Mucosa of descending colon (tissue), 3 donors: ENCODE data around the gene UNC5C. TPM values are rescaled to one million over a fixed set of nuclear protein-coding genes. Genes with fewer than 3 reads are reported as not detected.

Experiments used
- ATAC-seq: fragments of 200-7000 bp; cut with Tn5 transposase; one replicate; pipeline ENCODE4 v1.9.1; 2020; ENCODE audit warnings: mild to moderate bottlenecking, moderate library complexity
- DNase-seq, 3 donors: peaks; one replicate each; pipeline ENCODE4 v3.0.0-alpha.2; 2020
- H3K36me3 ChIP-seq: fragments of 200-600 bp; one replicate; pipeline ENCODE4 v1.8.0; 2021; ENCODE audit warnings: low read depth, mild to moderate bottlenecking
- H3K4me1 ChIP-seq: fragments of 200-600 bp; one replicate; pipeline ENCODE4 v1.8.0; 2021; ENCODE audit warnings: low read depth, mild to moderate bottlenecking
- H3K4me3 ChIP-seq: fragments of 200-600 bp; one replicate; pipeline ENCODE4 v1.8.0; 2021; ENCODE audit warnings: mild to moderate bottlenecking
- H3K9me3 ChIP-seq: fragments of 200-600 bp; one replicate; pipeline ENCODE4 v1.8.0; 2021; ENCODE audit warnings: mild to moderate bottlenecking
- CTCF ChIP-seq: fragments of 200-600 bp; IDR thresholded peaks from one replicate; pipeline ENCODE4 v1.8.0; 2022; ENCODE audit warnings: antibody characterized with exemption, mild to moderate bottlenecking
- intact Hi-C, 2 donors: fragments of 100-400 bp; cut with DNase I in 1 of 2; cut with micrococcal nuclease in 1 of 2; formaldehyde crosslinking; loops; one replicate each; pipeline versions ENCODE4 v1.11.0 to v1.11.1; 2022; cut with DNase I, micrococcal nuclease
- long read RNA-seq, 2 donors: library from polyadenylated mRNA; unstranded; transcript quantifications; one replicate each; pipeline ENCODE4 v2.0.0, GENCODE V29; 2019 to 2021
- total RNA-seq, 3 donors: library from RNA; stranded (reverse); fragmentation: NEBNext Ultra II Directional in 2 of 3; extraction: Animal tissue kit (Norgen Biotek cat#: 25700) in 2 of 3; gene quantifications; one replicate each; pipeline versions ENCODE4 v1.2.1 to v1.2.4, GENCODE V29; 2021 to 2023
- donor health status: DM: no; HTN: no; CAD: no; lungs with moderate emphysema.
- donor health status: DM: no; HTN: no; CAD: no.
- donor health status: DM: no; HTN: yes; CAD: no.

Gene UNC5C
- 1 to 10 TPM; 3.1 to 7.2 (median 4.6) TPM for total RNA-seq
- long read RNA-seq, donor 1, partial matches to known transcripts: 1 of 1 reads
- long read RNA-seq, donor 1, other reads (novel, unspliced or antisense): 0 of 1 reads
- long read RNA-seq, donor 2, partial matches to known transcripts: 1 of 4 reads
- long read RNA-seq, donor 2, other reads (novel, unspliced or antisense): 3 of 4 reads

- H3K4me3 ChIP-seq: peak within 1 kb of the TSS; percentile 0
- H3K9me3 ChIP-seq: no peaks in the 10 kb centered on the region
- TF ChIP-seq CTCF: no peak
- H3K4me1 ChIP-seq: no peaks in the 10 kb centered on the region
- intact Hi-C loops: no loop called here
- peak; percentile 62 for ATAC-seq
- peak; percentile 24 to 69 (median 45) for DNase-seq
- H3K36me3 ChIP-seq: no peaks in the 10 kb centered on the region
Observed at GRCh38 chr4:95548738-95549245, at the start of gene UNC5C. Gene UNC5C (minus strand): TSS chr4:95548973.

- TF ChIP-seq CTCF: no peak
- H3K36me3 ChIP-seq: no peaks in the 10 kb centered on the region
- H3K4me3 ChIP-seq: no peak overlapping the region
- no peaks in the 10 kb centered on the region for H3K9me3 ChIP-seq
- no peak for DNase-seq
- ATAC-seq: no peak
- intact Hi-C loops: no loop called here
- no peaks in the 10 kb centered on the region for H3K4me1 ChIP-seq
Observed at GRCh38 chr4:95596676-95597075, 47.9 kb upstream of the UNC5C start.

GRCh38 chr4:95594629-95595028 is 45.9 kb upstream of the UNC5C start:
- ATAC-seq: no peak
- intact Hi-C loops: no loop called here
- no peaks in the 10 kb centered on the region for H3K4me1 ChIP-seq
- no peaks in the 10 kb centered on the region for H3K9me3 ChIP-seq
- no peak overlapping the region for H3K4me3 ChIP-seq
- no peaks in the 10 kb centered on the region for H3K36me3 ChIP-seq
- DNase-seq: no peak
- no peak for TF ChIP-seq CTCF

GRCh38 chr4:95594013-95594412 is 45.2 kb upstream of the UNC5C start:
- no peak for TF ChIP-seq CTCF
- Histone ChIP-seq H3K9me3 (no peaks in the 10 kb centered on the region), H3K4me3 (no peak overlapping the region), H3K4me1 (no peaks in the 10 kb centered on the region), H3K36me3 (no peaks in the 10 kb centered on the region)
- no peak for DNase-seq
- ATAC-seq: no peak
- intact Hi-C loops: no loop called here

- Histone ChIP-seq H3K9me3 (no peaks in the 10 kb centered on the region), H3K4me3 (no peak overlapping the region), H3K36me3 (no peaks in the 10 kb centered on the region), H3K4me1 (no peaks in the 10 kb centered on the region)
- TF ChIP-seq CTCF: no peak
- intact Hi-C loops: no loop called here
- no peak for ATAC-seq
- DNase-seq: no peak
Observed at GRCh38 chr4:95591278-95591677, 42.5 kb upstream of the UNC5C start.

DNA sequence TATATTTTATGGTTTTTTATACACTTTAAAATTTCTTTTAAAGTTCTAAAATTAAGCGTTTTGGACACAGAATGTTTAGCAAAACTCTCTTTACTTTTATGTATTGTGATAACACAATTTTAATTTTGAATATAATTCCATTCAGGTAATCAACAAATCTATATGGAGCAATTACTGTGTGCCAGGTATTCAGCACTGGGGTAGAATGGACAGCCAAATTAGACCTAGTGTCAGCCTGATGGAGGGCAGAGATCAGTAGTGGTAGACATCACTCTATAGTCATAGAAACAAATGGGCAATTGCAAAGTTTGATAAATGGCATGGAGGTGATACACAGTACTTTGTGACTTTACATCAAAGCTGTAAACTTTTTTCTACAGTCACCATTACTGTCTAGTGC is 41.8 kb upstream of the UNC5C start:
- H3K9me3 ChIP-seq: no peaks in the 10 kb centered on the region
- ATAC-seq (no peak), DNase-seq (no peak)
- H3K4me3 ChIP-seq: no peak overlapping the region
- H3K36me3 ChIP-seq: no peaks in the 10 kb centered on the region
- no peaks in the 10 kb centered on the region for H3K4me1 ChIP-seq
- intact Hi-C loops: no loop called here
- no peak for TF ChIP-seq CTCF
